GM23248 (cell line): ENCODE measurements around the gene B4GALT5. TPM values are rescaled to one million over a fixed set of nuclear protein-coding genes. Genes with fewer than 3 reads are reported as not detected.

Experiments
- DNase-seq: peaks from one replicate; pipeline ENCODE4 v3.0.0-alpha.2; 2015
- H2AFZ ChIP-seq: fragments of 200-600 bp; sonication (generic); 2 replicates; pipeline ENCODE4 v1.6.1; 2016; ENCODE audit warnings: antibody characterized with exemption
- H3F3A ChIP-seq: fragments of 200-600 bp; sonication (generic); 2 replicates; pipeline ENCODE4 v1.6.1; 2016; ENCODE audit warnings: mild to moderate bottlenecking, antibody characterized with exemption, mixed run types; ENCODE audit not compliant: insufficient read depth
- H3K27ac ChIP-seq: fragments of 200-600 bp; sonication (generic); 2 replicates; pipeline ENCODE4 v1.5.1; 2016; ENCODE audit warnings: mild to moderate bottlenecking
- H3K27me3 ChIP-seq: fragments of 200-600 bp; sonication (generic); replicated peaks from 2 replicates; pipeline ENCODE4 v1.6.1; 2016; ENCODE audit warnings: mild to moderate bottlenecking; ENCODE audit not compliant: insufficient read depth
- H3K36me3 ChIP-seq: fragments of 200-600 bp; sonication (generic); 2 replicates; pipeline ENCODE4 v1.6.1; 2016; ENCODE audit warnings: low read depth, mild to moderate bottlenecking
- H3K4me1 ChIP-seq: fragments of 200-600 bp; sonication (generic); 2 replicates; pipeline ENCODE4 v1.6.1; 2016; ENCODE audit warnings: mild to moderate bottlenecking; ENCODE audit not compliant: insufficient read depth
- H3K4me2 ChIP-seq: fragments of 200-600 bp; sonication (generic); one replicate; pipeline ENCODE4 v1.6.1; 2016; ENCODE audit warnings: mild to moderate bottlenecking; ENCODE audit not compliant: unreplicated experiment
- H3K4me3 ChIP-seq: fragments of 200-600 bp; sonication (generic); 2 replicates; pipeline ENCODE4 v1.5.1; 2016; ENCODE audit warnings: mild to moderate bottlenecking
- H3K79me2 ChIP-seq: fragments of 200-600 bp; sonication (generic); 2 replicates; pipeline ENCODE4 v1.6.1; 2016; ENCODE audit warnings: mild to moderate bottlenecking; ENCODE audit not compliant: insufficient read depth
- H3K9ac ChIP-seq: fragments of 200-600 bp; sonication (generic); 2 replicates; pipeline ENCODE4 v1.6.1; 2016; ENCODE audit warnings: mild to moderate bottlenecking
- H3K9me2 ChIP-seq: fragments of 200-600 bp; sonication (generic); 2 replicates; pipeline ENCODE4 v1.6.1; 2016; ENCODE audit warnings: mixed run types, mild to moderate bottlenecking, moderate library complexity; ENCODE audit not compliant: insufficient read depth
- H3K9me3 ChIP-seq: fragments of 200-600 bp; sonication (generic); one replicate; pipeline ENCODE4 v1.6.1; 2017; ENCODE audit warnings: low read depth
- H4K20me1 ChIP-seq: fragments of 200-600 bp; sonication (generic); 2 replicates; pipeline ENCODE4 v1.6.0; 2016; ENCODE audit not compliant: insufficient read depth
- EZH2 ChIP-seq: fragments of 200-600 bp; sonication (generic); IDR thresholded peaks from 2 replicates; pipeline ENCODE4 v1.6.1; 2018; ENCODE audit warnings: antibody characterized with exemption, mild to moderate bottlenecking; ENCODE audit not compliant: insufficient read depth, poor library complexity, severe bottlenecking
- EZH2phosphoT487 ChIP-seq: fragments of 200-600 bp; sonication (generic); IDR thresholded peaks from 2 replicates; pipeline ENCODE4 v1.6.1; 2018; ENCODE audit warnings: antibody characterized with exemption, moderate library complexity, mild to moderate bottlenecking, low read depth; ENCODE audit not compliant: insufficient read depth
- WGBS, 2 experiments: methylation state at CpG; one replicate each; pipeline ENCODE4 v1.1.6; 2015 to 2017; ENCODE audit warnings: low lambda C conversion rate in 2 of 2, low coverage in 1 of 2; ENCODE audit errors: missing lambda C conversion rate in 2 of 2; 5-methylcytosine and 5-hydroxymethylcytosine counted together
- in situ Hi-C: fragments of 300-500 bp; cut with MboI; formaldehyde crosslinking; loops from 2 replicates; pipeline ENCODE4 v1.15.0; 2020
- polyA plus RNA-seq: library from polyadenylated mRNA; unstranded; fragments of >200 nt; fragmentation: Nextera tagmentation; extraction: Ambion mirVana; gene quantifications from 2 replicates; pipeline ENCODE4 v1.2.1, GENCODE V29; 2016
- total RNA-seq: library from RNA; depleted of rRNA; stranded (reverse); fragments of >200 nt; shearing (Covaris generic); gene quantifications from 2 replicates; pipeline ENCODE4 v1.2.3, GENCODE V29; 2014

Gene B4GALT5
- total and polyA plus RNA-seq, 2 experiments from 2014 or later, result 4.2 to 16.9 TPM

DNA sequence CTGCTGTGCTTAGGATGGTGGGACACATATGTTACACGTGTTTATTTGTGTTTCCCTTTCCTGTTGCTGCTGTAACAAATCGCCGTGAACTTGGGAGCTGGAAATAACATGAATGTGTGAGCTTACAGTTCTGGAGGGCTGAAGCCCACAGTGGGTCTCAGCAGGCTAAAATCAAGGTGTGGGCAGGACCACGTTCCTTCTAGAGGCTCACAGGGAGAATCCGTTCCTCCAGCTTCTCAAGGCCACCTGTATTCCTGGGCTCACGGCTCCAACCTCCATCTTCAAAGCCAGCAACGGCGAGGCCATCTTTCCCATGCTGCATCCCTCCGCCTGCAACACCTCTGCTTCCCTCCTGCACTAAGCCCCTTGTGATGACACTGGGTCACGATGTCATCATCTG is 118.3 kb downstream of the B4GALT5 start:
- Histone ChIP-seq H4K20me1 (no peaks in the 10 kb centered on the region), H3K27me3 (no peaks in the 10 kb centered on the region), H3K36me3 (no peaks in the 10 kb centered on the region), H3K4me1 (peaks cover 45% of the 10 kb centered on the region), H3K9ac (no peak overlapping the region), H3K9me3 (no peaks in the 10 kb centered on the region), H3K27ac (peak overlapping the region; percentile 81; the same call in 1 of the 2 replicates), H3K79me2 (no peaks in the 10 kb centered on the region), H3F3A (peaks cover 56% of the 10 kb centered on the region), H3K4me3 (no peak overlapping the region), H2AFZ (no peak overlapping the region), H3K9me2 (no peaks in the 10 kb centered on the region), H3K4me2 (no peak overlapping the region)
- in situ Hi-C loops, result no loop called here
- DNase-seq, result no peak
- 85 to 91% methylated on average over 10 of the region's 10 CpGs for WGBS, 2 experiments
- TF ChIP-seq EZH2phosphoT487 (no peak), EZH2 (no peak)

DNA sequence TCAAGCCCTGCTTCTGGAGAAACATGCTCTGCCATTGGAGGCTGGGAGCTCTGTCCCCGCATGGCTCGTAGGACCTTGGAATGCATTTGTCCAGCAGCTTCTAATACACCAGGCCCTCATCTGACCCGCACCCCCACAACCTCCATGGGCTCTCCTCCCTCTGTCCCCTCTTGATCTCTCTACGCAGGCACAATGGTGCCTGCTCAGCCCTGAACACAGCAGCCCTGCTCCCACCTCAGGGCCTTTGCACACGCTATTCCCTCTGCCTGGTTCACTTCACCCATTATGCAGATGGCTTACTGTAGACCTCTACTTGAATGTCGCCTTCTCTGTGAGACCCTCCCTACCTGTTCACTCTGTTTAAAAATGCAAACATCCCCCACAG is 118.8 kb downstream of the B4GALT5 start:
- Histone ChIP-seq H3K9ac (peak overlapping the region; percentile 68; the same call in 1 of the 2 replicates), H2AFZ (no peak overlapping the region), H3K79me2 (no peaks in the 10 kb centered on the region), H3K4me1 (peaks cover 47% of the 10 kb centered on the region), H3K27me3 (no peaks in the 10 kb centered on the region), H3K9me3 (no peaks in the 10 kb centered on the region), H3K4me3 (no peak overlapping the region), H3K9me2 (no peaks in the 10 kb centered on the region), H4K20me1 (no peaks in the 10 kb centered on the region), H3K36me3 (no peaks in the 10 kb centered on the region), H3K4me2 (no peak overlapping the region), H3K27ac (peak overlapping the region; percentile 90), H3F3A (peaks cover 58% of the 10 kb centered on the region)
- in situ Hi-C loops, result no loop called here
- DNase-seq, result no peak
- 81 to 93% methylated on average over 5 to 6 of the region's 6 CpGs for WGBS, 2 experiments
- no peak for TF ChIP-seq EZH2phosphoT487
- no peak for TF ChIP-seq EZH2

DNA sequence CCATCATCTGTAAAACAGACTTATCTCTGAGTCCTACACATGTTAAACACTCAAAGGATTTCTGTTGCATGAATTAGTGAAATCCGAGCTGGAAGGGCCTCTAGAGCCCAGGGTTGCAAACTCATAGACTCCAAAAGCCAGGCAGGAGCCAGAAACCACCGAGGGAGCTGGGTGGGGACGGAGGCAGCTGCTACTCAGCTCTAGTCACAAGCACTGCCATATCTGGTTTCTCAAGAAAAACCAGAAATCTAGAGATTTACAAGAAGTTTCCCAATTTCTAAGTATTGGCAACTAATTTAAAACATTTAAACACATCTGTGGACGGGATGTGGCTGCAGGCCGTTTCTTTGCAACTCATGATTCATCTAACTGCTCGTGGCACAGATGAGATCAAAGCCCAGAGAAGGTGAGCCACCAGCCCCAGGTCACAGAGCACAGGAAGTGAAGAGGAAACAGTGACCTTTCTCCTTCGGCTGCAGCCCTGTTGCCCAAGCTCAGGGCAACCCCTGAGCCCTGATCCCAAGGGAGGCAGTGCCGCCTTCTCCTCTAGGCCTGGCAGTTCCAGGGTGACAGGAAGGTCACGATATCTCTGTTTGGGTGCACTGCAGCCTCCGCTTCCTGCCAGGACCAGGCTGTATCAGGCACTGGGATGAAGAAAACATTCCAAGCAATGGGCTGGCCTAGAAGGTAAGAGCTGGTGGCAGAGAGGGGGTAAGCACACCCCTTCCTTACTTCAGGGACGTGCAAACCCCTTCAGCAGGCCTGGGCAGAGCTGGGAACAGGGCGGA is 119.3 kb downstream of the B4GALT5 start:
- TF ChIP-seq EZH2phosphoT487 (no peak), EZH2 (no peak)
- Histone ChIP-seq H3K9ac (peak overlapping the region; percentile 68), H2AFZ (no peak overlapping the region), H3K4me1 (peaks cover 47% of the 10 kb centered on the region), H4K20me1 (no peaks in the 10 kb centered on the region), H3K4me3 (no peak overlapping the region), H3K27me3 (no peaks in the 10 kb centered on the region), H3K36me3 (no peaks in the 10 kb centered on the region), H3K9me3 (no peaks in the 10 kb centered on the region), H3K27ac (peak overlapping the region; percentile 90), H3F3A (peaks cover 58% of the 10 kb centered on the region), H3K9me2 (no peaks in the 10 kb centered on the region), H3K79me2 (no peaks in the 10 kb centered on the region), H3K4me2 (no peak overlapping the region)
- 35 to 36% methylated on average over 12 of the region's 12 CpGs for WGBS, 2 experiments
- DNase-seq, result peak; percentile 94
- in situ Hi-C loops, result no loop called here

DNA sequence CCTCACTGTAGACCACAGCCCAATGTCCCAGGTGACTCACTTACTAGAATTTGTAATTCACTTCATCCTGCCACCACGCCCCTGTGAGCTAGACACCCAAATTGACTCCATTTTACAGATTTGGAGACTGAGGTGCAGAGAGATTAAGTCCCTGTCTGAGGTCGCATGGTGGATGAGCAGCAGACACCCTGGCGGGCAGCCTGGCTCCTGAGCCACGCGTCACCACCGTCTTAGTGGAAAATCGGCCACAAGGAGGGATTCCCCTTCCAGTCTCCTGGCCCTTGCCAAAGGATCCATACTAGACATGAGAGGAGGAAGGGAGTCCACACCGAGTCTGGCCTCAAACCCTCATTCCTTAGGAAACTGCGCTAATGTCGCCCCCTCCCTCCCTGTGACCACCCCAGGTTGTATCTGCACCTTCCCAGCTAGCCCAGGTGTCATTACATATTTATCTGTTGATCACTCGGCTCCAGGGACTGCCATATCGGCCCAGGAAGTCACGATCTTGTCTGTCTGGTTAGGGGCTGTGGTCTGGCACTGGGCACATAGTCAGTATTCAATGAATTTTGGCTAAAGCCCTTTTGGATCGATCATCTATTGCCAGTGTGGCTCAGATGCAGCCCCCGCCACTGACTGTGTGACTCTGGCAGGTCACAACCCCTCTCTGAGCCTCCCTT is 120.1 kb downstream of the B4GALT5 start:
- Histone ChIP-seq H3K79me2 (no peaks in the 10 kb centered on the region), H3K9ac (peak overlapping the region; percentile 68), H3K4me3 (no peak overlapping the region), H3K9me3 (no peaks in the 10 kb centered on the region), H3F3A (peaks cover 63% of the 10 kb centered on the region), H3K9me2 (no peaks in the 10 kb centered on the region), H3K36me3 (no peaks in the 10 kb centered on the region), H4K20me1 (no peaks in the 10 kb centered on the region), H3K4me2 (no peak overlapping the region), H3K4me1 (peaks cover 51% of the 10 kb centered on the region), H3K27me3 (no peaks in the 10 kb centered on the region), H2AFZ (no peak overlapping the region), H3K27ac (peak overlapping the region; percentile 90)
- in situ Hi-C loops, result no loop called here
- no peak for TF ChIP-seq EZH2phosphoT487
- WGBS, 2 experiments, result 39 to 40% methylated on average over 15 of the region's 15 CpGs
- DNase-seq, result peak; percentile 51
